ENCODE data around the gene ALK.
"Not testable (repeated sequence)": the region's sequence is repeated elsewhere in the genome, so short reads cannot be mapped to it uniquely, and the experiment has no call there.

The ALK gene

GRCh38 chr2:29844713-29845326, 76.6 kb downstream of the ALK start:
- Histone ChIP-seq H3K9ac (ENCODE audit: low read depth, low read length) (no peak overlapping the region), H3K4me1 (ENCODE audit: insufficient read depth, low read length) (no peaks in the 10 kb centered on the region), H3K36me3 (ENCODE audit: insufficient read depth, low read length) (no peaks in the 10 kb centered on the region), H3K9me3 (ENCODE audit: control insufficient read depth, insufficient read depth, low read length) (no peaks in the 10 kb centered on the region)

- H3K9me3 ChIP-seq (ENCODE audit: control insufficient read depth, insufficient read depth, low read length), result peaks cover 4% of the 10 kb centered on the region; the same call in 1 of the 2 replicates
- no peaks in the 10 kb centered on the region for H3K4me1 ChIP-seq (ENCODE audit: insufficient read depth, low read length)
- H3K36me3 ChIP-seq (ENCODE audit: insufficient read depth, low read length), result no peaks in the 10 kb centered on the region
- no peak overlapping the region for H3K9ac ChIP-seq (ENCODE audit: low read depth, low read length)
Measured at GRCh38 chr2:29841386-29842004, 79.9 kb downstream of the ALK start.

- H3K4me1 ChIP-seq (ENCODE audit: insufficient read depth, low read length), result no peaks in the 10 kb centered on the region
- peaks cover 4% of the 10 kb centered on the region; the same call in 1 of the 2 replicates for H3K9me3 ChIP-seq (ENCODE audit: control insufficient read depth, insufficient read depth, low read length)
- no peaks in the 10 kb centered on the region for H3K36me3 ChIP-seq (ENCODE audit: insufficient read depth, low read length)
- H3K9ac ChIP-seq (ENCODE audit: low read depth, low read length), result no peak overlapping the region
Measured at GRCh38 chr2:29839306-29839705, 82.1 kb downstream of the ALK start.

GRCh38 chr2:29837925-29838324, 83.5 kb downstream of the ALK start:
- Histone ChIP-seq H3K9me3 (ENCODE audit: control insufficient read depth, insufficient read depth, low read length) (peaks cover 4% of the 10 kb centered on the region; the same call in 1 of the 2 replicates), H3K9ac (ENCODE audit: low read depth, low read length) (no peak overlapping the region), H3K4me1 (ENCODE audit: insufficient read depth, low read length) (no peaks in the 10 kb centered on the region), H3K36me3 (ENCODE audit: insufficient read depth, low read length) (no peaks in the 10 kb centered on the region)

- H3K4me1 ChIP-seq (ENCODE audit: insufficient read depth, low read length), result no peaks in the 10 kb centered on the region
- H3K9me3 ChIP-seq (ENCODE audit: control insufficient read depth, insufficient read depth, low read length), result peaks cover 4% of the 10 kb centered on the region; the same call in 1 of the 2 replicates
- H3K36me3 ChIP-seq (ENCODE audit: insufficient read depth, low read length), result no peaks in the 10 kb centered on the region
Measured at GRCh38 chr2:29834624-29835023, 86.8 kb downstream of the ALK start.

GRCh38 chr2:29834036-29834540, 87.3 kb downstream of the ALK start:
- Histone ChIP-seq H3K9ac (ENCODE audit: low read depth, low read length) (no peak overlapping the region), H3K36me3 (ENCODE audit: insufficient read depth, low read length) (no peaks in the 10 kb centered on the region), H3K9me3 (ENCODE audit: control insufficient read depth, insufficient read depth, low read length) (peaks cover 4% of the 10 kb centered on the region; the same call in 1 of the 2 replicates), H3K4me1 (ENCODE audit: insufficient read depth, low read length) (no peaks in the 10 kb centered on the region)

More at GRCh38 chr2:29834624-29835023, 86.8 kb downstream of the ALK start:
- no peak overlapping the region for H3K9ac ChIP-seq (ENCODE audit: low read depth, low read length)

- Histone ChIP-seq H3K4me1 (ENCODE audit: insufficient read depth, low read length) (no peaks in the 10 kb centered on the region), H3K36me3 (ENCODE audit: insufficient read depth, low read length) (no peaks in the 10 kb centered on the region), H3K9me3 (ENCODE audit: control insufficient read depth, insufficient read depth, low read length) (no peaks in the 10 kb centered on the region), H3K9ac (ENCODE audit: low read depth, low read length) (no peak overlapping the region)
Measured at GRCh38 chr2:29831560-29831959, 89.8 kb downstream of the ALK start.

- Histone ChIP-seq H3K36me3 (ENCODE audit: insufficient read depth, low read length) (no peaks in the 10 kb centered on the region), H3K9ac (ENCODE audit: low read depth, low read length) (no peak overlapping the region), H3K4me1 (ENCODE audit: insufficient read depth, low read length) (no peaks in the 10 kb centered on the region), H3K9me3 (ENCODE audit: control insufficient read depth, insufficient read depth, low read length) (no peaks in the 10 kb centered on the region)
Measured at GRCh38 chr2:29829841-29830240, 91.5 kb downstream of the ALK start.

- not testable (repeated sequence) for H3K36me3 ChIP-seq (ENCODE audit: insufficient read depth, low read length); H3K9me3 ChIP-seq (ENCODE audit: control insufficient read depth, insufficient read depth, low read length); H3K9ac ChIP-seq (ENCODE audit: low read depth, low read length); H3K4me1 ChIP-seq (ENCODE audit: insufficient read depth, low read length)
Measured at GRCh38 chr2:29824145-29824544, 97.2 kb downstream of the ALK start.

- Histone ChIP-seq H3K9ac (ENCODE audit: low read depth, low read length) (no peak overlapping the region), H3K4me1 (ENCODE audit: insufficient read depth, low read length) (no peaks in the 10 kb centered on the region), H3K36me3 (ENCODE audit: insufficient read depth, low read length) (no peaks in the 10 kb centered on the region), H3K9me3 (ENCODE audit: control insufficient read depth, insufficient read depth, low read length) (no peaks in the 10 kb centered on the region; the same call in 1 of the 2 replicates)
Measured at GRCh38 chr2:29821591-29821990, 99.8 kb downstream of the ALK start.

- H3K9me3 ChIP-seq (ENCODE audit: control insufficient read depth, insufficient read depth, low read length), result no peaks in the 10 kb centered on the region; the same call in 1 of the 2 replicates
- H3K4me1 ChIP-seq (ENCODE audit: insufficient read depth, low read length), result no peaks in the 10 kb centered on the region
- H3K36me3 ChIP-seq (ENCODE audit: insufficient read depth, low read length), result no peaks in the 10 kb centered on the region
- H3K9ac ChIP-seq (ENCODE audit: low read depth, low read length), result no peak overlapping the region
Measured at GRCh38 chr2:29819570-29819969, 101.8 kb downstream of the ALK start.

- Histone ChIP-seq H3K9me3 (ENCODE audit: control insufficient read depth, insufficient read depth, low read length) (no peaks in the 10 kb centered on the region), H3K4me1 (ENCODE audit: insufficient read depth, low read length) (no peaks in the 10 kb centered on the region), H3K36me3 (ENCODE audit: insufficient read depth, low read length) (no peaks in the 10 kb centered on the region), H3K9ac (ENCODE audit: low read depth, low read length) (no peak overlapping the region)
Measured at GRCh38 chr2:29817801-29818680, 103.3 kb downstream of the ALK start.

- Histone ChIP-seq H3K4me1 (ENCODE audit: insufficient read depth, low read length) (no peaks in the 10 kb centered on the region), H3K9ac (ENCODE audit: low read depth, low read length) (no peak overlapping the region), H3K36me3 (ENCODE audit: insufficient read depth, low read length) (no peaks in the 10 kb centered on the region), H3K9me3 (ENCODE audit: control insufficient read depth, insufficient read depth, low read length) (no peaks in the 10 kb centered on the region)
Measured at GRCh38 chr2:29817299-29817698, 104.1 kb downstream of the ALK start.

- H3K4me1 ChIP-seq (ENCODE audit: insufficient read depth, low read length), result no peaks in the 10 kb centered on the region
- H3K36me3 ChIP-seq (ENCODE audit: insufficient read depth, low read length), result no peaks in the 10 kb centered on the region
- H3K9me3 ChIP-seq (ENCODE audit: control insufficient read depth, insufficient read depth, low read length), result no peaks in the 10 kb centered on the region
- no peak overlapping the region for H3K9ac ChIP-seq (ENCODE audit: low read depth, low read length)
Measured at GRCh38 chr2:29816651-29817050, 104.7 kb downstream of the ALK start.
